ENCODE measurements around the gene DSCAML1.
"Not testable (repeated sequence)": the region's sequence is repeated elsewhere in the genome, so short reads cannot be mapped to it uniquely, and the experiment has no call there.

Gene DSCAML1

DNA sequence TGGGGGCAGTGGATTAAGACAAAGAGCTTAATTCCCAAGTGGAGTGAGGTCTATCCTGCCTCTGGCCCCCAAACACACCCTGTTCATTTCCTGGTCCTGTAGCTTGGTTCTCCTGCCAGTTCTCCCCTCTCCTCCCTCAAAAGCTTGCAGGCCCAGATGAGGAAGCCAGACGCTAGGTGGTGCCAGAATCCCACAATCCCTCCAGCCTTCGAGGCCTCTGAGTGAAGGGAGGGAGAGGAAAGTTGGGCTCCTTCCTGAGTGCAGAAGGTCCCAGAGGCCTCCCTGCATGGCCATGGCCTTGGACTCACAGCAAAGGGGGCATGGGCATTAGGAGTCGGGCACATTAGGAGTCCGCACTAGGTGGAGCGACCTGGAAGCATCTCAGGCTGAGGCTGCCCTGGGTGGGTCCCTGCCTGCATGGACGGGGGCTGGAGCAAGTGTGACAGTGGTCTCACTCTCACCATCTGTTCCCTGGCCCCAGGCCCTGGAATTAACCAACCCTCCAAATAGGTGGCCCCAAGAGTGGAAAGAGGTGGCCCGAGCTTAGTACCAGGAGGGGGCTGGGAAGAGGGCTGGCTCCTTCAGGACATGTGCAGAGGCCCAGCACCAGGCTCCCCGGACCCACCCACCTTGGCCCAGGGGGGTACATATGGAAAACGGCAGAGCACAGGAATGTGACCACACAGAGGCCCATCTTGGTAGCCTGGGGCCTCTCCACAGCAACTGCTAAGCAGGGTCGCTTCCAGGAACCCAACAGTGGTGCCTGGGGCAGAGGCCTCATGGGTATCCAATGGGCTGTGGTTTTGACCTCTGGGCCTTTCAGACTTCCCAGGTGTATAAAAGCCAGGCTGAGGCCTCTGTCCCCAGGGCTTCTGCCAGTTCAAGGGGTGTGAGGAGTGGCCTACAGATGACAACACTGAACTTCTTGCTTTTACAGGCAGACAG, 22.4 kb upstream of the DSCAML1 start:
- no peak for DNase-seq (ENCODE audit: low spot score)

DNA sequence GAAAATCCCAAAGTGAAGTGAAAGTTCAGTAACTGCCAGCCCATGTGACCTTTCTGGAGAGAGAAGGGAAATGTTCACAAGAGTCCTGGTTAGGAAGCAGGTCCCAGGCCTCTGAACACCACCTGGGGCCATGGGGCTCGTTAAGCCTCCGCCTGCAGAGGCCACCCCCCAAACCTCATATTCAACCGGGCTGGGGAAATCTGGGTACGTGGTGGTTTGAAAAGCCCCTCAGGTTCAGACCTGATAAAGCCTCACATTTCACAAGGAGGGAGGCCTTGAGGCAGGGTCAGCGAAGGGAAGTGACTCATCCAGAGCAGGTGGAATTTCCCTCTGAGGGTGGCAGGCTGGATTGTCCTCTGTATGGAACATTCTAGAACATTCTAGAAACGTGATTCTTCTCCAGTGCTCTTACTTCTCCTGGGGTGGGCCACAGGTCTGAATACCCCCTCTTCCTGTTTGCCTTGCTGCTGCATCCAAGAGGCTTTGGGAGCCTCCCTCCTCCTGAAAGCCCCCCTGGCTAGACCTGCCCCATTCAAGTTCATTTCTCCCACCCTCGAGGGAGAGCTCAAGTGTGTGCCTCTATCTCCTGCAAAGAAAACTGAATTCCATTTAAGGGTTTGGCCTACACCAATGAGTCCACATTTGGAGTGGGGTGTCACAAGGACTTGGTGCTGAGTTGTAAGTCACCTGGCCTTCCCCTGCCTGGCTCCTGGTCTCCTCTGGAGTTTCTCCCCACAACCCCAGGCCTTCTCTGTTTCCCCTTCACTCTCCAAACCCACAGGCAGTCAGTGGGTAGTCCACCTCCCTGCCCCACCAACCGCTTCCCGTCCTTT, 21.2 kb upstream of the DSCAML1 start:
- no peak for DNase-seq (ENCODE audit: low spot score)

DNA sequence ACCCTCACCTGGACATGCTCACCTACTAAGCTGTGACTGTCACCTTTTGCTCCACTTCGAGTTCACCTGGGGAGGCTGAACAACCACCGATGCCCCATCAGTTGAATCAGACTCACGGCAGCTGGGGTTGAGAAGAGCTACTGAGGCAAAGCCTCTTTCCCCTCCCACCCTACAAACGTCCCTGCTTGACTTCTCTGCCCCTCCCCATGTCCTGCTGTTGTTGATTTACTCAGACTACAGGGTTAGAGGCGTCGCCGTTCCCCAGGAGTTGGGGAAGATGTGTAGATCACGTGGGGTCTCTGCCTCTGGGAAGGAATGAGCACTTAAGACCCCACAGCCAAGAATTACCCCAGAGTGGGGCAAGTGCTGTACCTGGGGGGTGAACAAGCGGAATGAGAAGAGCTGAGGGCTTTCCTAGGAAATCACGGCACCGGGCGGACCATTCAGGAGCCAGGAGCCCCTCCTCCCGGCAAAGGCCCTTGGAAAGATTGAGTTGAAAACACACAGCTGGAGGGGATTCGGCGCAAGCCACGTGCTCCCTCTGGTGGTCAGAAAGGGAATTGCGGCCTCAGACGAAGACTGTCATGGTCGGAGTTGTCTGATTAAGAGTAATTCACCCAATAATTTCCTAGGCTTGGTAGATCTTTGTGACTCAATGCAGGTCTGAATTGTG, 20.5 kb upstream of the DSCAML1 start:
- peak; percentile 62 for DNase-seq (ENCODE audit: low spot score)

DNA sequence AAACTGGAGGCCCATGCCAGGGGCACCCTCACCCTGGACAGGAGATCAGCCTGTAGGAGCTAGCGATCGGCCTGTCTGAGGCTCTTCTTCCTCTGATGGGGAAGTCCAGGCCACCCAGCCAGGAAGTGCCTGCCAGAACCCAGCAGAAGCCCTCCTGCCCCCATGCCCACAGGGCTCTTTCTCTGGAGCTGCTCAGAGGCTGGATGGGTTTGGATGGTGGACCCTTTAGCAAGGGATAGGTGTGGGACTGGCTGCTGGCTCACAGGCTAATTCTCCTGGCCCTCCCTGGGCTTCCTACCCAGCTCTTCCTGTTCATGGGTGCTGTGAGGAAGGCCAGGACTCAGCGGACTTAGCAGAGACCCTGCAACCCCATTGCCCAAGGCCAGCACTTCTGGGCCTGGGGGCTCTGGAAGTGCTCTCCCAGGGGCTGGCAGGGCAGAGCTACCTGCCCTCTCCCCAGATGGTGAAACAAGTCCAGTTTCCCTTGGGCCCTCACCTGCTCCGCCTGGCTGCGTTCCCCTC, 19.9 kb upstream of the DSCAML1 start:
- DNase-seq (ENCODE audit: low spot score) = no peak

DNA sequence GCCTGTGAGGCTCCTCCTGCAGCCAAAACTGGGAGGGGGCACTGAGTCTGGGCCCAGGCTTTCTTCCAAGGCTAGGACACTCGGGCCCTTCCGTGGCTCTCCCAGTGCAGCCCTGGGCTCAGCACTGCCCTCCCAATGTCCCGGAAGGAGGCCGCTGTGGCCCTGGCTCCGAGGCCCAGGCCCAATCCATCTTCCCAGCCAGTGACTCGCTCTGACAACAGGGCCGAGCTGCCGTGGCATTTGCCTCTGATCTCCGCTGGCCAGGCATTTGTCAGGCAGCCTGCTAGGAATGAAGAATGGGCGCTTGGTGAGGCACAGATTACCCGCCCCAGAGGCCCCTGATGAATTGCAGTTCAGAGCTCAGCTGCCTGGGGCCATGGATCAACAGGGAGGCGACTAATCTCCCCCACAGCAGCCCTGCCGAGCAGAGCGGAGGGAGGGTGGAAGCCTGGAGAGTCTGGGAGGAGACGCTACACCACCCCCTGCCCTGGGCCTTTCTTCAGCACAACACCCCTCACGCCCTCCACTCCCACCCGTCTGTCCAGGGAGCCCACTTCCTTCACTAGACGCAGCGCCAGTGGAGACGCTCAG, 19.2 kb upstream of the DSCAML1 start:
- no peak for DNase-seq (ENCODE audit: low spot score)

DNA sequence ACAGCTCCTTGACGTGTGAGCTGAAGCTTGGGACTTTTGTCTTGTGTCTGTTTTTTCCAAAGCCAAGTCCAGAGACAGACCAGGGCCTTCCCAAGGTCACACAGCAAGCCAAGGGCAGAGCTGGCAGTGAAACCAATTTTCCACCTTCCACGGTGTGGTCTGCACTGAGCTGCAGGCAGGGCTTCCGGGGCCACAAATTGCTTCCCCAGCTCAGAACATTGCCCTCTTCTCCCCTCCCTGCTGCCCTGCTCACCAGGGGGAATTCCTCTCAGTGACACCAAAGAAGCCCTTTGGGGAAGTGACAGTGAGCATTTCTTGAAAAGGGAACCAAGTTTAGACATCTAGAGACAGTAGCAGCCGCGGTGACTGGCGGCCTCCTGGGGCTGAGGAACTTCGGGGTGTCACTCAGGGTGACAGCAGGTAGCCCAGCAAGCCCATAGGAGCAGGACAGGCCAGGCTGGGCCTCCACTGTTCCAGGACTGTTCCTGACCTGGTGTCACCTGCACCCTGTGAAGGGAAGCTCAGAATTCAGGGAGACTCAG, 18.3 kb upstream of the DSCAML1 start:
- DNase-seq (ENCODE audit: low spot score) = no peak

DNA sequence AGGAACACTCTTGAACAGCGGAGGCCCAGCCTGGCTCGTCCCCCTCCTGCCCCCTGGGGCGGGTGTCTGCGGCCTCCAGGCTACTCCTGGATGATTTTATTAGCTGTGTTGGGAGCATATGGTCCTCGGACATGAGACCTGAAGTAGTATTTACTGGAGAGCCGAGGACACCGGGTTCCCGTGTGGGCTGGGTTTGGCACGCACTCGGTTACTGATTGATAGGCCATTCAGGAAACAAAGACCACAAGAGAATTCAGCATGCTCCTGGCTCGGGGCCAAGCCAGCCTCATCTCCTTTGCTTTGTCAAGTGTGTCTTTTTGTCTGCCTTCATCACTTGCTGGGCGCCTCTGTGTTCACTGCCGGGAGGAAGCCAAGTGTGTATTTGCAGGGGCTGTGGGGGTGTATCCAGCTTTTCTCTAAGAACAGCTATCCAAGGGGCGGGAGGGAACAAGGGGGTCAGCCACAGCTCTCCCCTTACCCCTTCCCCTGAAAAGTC, 17.8 kb upstream of the DSCAML1 start:
- DNase-seq (ENCODE audit: low spot score) = no peak

DNA sequence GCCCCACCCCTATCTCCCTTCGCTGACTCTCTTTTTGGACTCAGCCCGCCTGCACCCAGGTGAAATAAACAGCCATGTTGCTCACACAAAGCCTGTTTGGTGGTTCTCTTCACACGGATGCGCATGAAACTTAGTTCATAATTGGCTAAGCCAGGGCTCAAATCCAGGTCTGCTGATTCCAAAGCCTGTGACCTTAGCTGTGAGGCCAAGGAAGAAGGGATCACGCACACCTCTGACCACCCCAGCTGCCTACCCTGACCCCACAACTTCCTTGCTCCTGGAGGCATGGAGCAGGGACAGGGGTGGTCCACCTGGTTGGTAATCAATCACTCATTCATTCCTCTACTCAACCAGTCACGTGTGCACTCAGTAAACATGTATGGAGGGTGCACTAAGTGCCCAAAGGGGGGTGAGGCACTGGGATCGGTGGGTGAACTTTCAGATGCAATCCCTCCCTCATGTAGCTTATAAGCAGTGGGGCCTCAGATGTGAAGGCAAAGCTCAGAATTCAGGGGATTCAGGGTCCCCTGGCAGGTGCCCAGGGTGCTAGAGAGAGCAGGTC, 17.3 kb upstream of the DSCAML1 start:
- DNase-seq (ENCODE audit: low spot score) = no peak

DNA sequence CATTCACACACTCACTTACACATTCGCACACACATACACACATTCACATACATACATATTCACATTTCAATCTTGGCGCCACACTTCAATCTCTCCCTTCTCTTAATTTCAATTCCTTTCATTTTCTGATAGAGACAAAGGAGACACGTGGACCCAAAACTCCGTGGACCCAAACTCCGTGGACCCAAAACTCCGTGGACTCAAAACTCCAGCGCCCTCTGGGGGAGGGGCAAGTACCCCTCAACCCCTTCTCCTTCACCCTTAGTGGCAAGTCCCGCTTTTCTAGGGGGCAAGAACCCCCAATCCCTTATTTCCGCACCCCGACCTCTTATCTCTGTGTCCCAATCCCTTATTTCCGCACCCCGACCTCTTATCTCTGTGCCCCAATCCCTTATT, 13.0 kb upstream of the DSCAML1 start:
- DNase-seq (ENCODE audit: low spot score) = not testable (repeated sequence)

DNA sequence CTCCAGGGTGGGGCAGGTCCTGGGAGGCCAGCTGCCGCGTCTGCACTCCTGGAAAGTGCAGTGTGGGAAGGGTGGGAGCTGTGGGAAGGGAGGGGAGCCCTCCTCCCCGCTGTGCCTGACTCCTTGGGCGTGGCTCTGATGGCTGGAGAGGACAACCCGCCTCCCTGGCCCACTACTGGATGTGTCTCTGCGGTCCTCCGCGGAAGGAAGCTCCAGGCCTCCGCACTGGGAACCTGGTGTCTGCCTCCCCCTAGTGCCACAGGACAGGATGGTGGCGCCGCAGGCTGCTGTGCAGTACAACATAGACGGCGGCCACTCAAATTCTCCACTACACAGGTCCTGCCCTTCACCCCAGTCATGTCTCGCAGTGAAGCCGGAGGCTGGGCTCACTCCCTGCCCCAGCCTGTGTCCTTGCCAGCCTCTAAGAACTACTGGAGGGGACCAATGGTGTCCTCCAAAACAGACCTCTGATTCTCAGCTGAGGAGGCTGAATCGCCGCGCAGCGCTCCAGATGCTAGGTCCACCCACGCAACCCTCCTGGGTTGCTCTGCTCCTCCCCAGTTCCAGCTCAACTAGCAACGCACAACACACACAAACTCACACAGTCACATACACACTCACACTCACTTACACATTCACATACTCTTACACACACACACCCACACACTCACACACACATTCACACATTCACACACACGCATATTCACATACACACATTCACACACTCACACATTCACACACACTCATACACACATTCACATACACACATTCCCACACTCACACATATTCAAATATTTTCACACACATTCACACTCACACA, 12.4 kb upstream of the DSCAML1 start:
- DNase-seq (ENCODE audit: low spot score) = no peak

DNA sequence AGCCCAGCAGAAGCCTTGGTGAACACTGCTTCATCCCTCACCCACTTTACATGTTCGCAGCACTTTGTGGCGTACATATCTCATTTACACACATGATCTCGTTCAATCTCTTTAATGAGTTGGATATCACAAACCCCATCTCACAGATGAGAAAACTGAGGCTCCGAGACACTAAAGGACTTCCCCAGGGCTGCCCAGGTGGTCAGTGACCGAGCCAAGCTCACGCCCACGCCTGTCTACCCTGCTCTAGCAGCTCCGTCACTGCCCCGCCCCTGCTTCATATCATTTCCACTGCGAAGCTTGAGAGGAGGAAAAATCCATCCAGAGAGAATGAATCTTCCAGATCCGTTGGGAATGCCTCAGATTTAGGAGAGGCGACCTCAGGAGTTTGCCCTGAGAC, 11.8 kb upstream of the DSCAML1 start:
- DNase-seq (ENCODE audit: low spot score) = no peak

DNA sequence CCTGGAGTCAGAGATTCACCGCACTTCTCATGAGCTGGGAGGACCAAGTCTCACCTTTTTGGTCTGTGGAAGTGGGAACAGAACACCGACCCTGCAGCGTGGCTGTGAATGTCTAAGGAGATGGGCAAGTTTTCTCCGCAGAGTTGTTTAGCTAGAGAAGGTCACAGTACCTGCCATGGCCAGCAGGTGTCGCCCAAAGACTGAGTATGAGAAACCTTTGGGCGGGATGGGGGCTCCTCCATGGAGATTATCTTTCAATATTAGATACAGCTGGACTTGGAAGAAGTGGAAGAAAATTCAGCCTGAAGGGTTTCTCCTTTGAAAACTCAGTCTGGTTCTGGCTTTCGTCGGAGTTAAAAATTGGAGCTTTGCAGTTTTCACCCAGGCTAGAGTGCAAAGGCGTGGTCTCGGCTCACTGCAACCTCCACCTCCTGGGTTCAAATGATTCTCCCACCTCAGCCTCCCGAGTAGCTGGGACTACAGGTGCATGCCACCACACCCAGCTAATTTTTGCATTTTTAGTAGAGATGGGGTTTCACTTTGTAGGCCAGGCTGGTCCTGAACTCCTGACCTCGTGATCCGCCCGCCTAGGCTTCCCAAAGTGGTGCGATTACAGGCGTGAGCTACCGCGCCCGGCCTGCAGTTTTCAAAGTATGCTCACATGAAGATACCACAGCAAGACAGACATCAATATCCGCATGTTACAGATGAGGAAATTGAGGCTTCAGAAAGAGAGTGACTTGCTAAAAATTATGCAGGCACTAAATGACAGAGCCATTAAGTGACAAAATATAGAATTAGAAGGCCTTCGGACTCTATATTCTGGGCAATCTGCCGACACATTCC, 10.7 kb upstream of the DSCAML1 start:
- DNase-seq (ENCODE audit: low spot score) = peak; percentile 69

DNA sequence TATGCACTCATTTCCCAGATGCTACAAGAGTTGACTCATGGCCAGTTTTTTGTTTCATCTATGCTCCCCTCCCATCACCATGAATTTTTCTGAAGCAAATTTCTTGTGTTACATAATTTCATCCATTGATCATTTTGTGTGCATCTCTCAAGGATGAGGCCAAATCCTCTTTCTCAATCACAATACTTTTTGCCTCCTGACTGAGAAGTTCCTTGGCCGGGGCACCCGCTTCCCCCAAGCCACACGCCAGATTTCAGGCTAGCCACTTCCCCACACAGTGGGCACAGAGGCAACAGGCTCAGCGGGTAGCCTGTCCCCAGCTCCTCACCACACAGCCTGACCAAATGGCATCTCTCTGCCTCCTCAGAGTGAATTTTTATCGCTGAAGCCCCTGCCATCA, 9.8 kb upstream of the DSCAML1 start:
- no peak for DNase-seq (ENCODE audit: low spot score)

DNA sequence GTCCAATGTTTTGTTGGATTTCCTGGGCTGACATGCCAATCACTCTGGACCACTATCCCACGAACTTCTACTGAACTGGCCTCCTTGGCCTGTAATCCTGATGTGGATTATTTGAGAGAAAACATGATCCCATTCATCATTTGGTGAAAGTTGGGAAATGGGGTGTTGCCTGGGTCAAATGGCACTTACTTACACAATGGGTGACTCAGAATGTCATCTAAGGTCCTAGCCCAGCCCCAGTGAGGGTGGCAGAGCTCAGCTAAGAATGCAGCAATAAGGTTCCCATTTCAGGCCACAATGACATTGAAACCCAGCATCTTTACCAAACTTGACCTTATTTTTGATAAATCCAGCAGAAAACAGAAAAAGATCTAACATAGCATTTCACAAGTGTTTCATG, 8.0 kb upstream of the DSCAML1 start:
- DNase-seq (ENCODE audit: low spot score) = no peak

DNA sequence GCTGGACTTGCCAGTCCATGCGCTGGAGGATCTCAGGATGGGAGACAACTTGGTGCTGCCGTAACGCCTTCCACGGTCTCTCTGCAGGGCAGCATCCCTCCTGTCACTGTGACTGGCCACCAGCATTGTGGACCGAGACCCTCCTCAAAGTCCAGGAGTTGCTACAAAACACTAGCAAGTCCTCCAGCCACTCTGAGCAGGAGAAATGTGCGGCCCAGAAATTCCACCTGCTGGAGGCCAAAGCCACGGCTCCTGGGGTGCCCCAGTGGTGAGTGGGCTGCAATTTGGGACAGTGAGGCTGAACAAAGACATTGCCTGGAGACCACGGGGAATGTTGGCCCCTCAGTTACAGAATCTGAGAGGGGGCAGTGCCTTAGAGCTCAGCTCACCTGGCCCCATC, 6.9 kb upstream of the DSCAML1 start:
- DNase-seq (ENCODE audit: low spot score) = no peak

DNA sequence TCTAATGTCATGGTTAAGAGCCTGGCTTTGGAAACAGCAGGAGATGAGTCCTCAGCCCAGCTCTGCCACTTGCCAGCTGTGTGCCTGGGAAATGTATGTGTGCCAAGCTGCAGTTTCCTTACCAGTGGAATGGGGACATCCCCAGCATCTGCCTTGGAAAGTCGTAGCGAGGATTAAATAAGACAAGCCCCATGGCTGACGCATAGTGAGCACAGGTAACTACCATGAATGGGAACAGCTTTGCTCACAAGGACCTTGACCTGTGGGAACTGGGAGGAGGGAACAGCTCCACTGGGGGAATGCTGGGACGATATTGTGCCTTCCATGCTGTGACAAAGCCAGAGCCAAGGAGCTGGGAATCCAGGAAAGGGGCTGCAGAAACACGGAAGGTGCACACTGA, 2.6 kb upstream of the DSCAML1 start:
- no peak for DNase-seq (ENCODE audit: low spot score)

DNA sequence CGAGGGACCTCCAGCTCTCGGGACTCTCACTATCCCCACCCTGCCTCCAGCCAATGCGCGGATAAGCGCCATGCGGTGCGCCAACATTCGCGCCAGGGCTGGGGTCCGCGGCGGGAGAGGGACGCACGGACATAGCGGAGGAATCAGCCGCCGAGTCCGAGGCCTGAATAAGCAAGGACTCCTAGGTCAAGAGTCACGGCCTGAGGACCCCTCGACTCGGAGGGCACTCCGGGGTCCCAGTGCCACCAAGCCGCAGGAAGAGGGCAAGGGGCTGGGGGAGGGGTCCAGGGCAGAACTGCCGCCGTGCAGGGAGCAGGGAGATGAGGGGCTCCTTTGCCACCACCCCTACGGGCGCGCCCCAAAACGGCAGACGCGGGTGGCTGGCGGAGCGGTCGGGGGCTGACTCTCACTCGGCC, 552 bp downstream of the DSCAML1 start:
- DNase-seq (ENCODE audit: low spot score) = no peak

DNA sequence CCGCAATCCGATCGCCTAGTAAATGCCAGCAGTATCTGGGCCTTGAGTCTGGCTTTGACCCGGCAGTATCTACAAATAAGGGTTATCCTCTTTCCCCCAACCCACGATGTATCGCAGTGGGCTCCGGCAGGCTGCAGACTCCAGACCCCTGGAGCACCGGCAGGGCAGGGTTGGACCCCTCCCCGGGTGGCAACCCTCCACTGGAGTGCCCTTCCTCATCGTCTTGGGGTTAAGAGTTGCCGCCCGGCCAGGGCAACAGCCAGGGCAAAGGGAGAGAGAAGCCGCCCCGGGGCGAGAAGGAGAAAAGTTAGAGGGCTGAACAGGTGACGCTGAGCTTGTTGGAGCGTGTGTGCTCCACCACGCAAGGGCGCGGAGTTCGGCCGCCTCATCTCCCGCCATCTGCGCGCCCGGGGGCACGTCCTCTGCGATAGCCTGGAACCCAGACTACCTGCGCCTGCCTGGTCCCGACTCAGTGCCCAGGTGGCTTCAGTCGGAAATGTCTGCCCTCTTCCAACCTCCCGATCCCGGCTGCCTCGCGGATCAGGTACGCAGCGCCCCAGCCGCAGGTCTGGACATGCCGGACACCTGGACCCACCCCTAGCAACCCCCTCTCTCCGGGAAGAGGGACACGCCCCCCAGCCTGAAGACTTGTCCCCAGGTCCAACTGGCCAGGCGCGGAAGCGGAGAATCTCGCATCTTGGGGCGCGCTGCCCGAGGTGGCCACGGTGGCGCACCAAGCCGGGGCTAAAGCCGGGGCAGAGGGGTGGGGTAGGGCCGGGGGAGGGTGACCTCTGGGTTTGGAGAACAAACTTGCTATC, 1.2 kb downstream of the DSCAML1 start:
- DNase-seq (ENCODE audit: low spot score) = no peak

Data from hematopoietic multipotent progenitor cell treated with erythropoietin and hydrocortisone succinate and interleukin-3 and kit ligand, for 15 days (in vitro differentiated cells).